Mesenchymal stem cell (in vitro differentiated cells and primary cell): ENCODE data around the gene KCTD21.

Experiments used
- DNase-seq: peaks from one replicate; pipeline ENCODE4 v3.0.0-alpha.2; 2013
- H2AFZ ChIP-seq: one replicate; pipeline ENCODE4 v1.6.1; 2013; ENCODE audit warnings: low read depth, mild to moderate bottlenecking, control low read depth, inconsistent platforms, low read length, moderate library complexity
- H2AK5ac ChIP-seq: 2 replicates; pipeline ENCODE4 v1.6.1; 2013; ENCODE audit warnings: low read length, moderate library complexity, mild to moderate bottlenecking, inconsistent platforms; ENCODE audit not compliant: severe bottlenecking
- H2BK120ac ChIP-seq: one replicate; pipeline ENCODE4 v1.6.1; 2013; ENCODE audit warnings: low read depth, mild to moderate bottlenecking, inconsistent platforms, low read length, moderate library complexity
- H2BK12ac ChIP-seq, 2 experiments: one replicate each; pipeline ENCODE4 v1.6.1; 2013; ENCODE audit warnings: inconsistent platforms in 2 of 2, low read length in 2 of 2, mild to moderate bottlenecking in 2 of 2, moderate library complexity in 2 of 2, control low read depth in 1 of 2
- H2BK15ac ChIP-seq: one replicate; pipeline ENCODE4 v1.6.1; 2013; ENCODE audit warnings: mild to moderate bottlenecking, low read depth, inconsistent platforms; ENCODE audit not compliant: poor library complexity, severe bottlenecking
- H2BK5ac ChIP-seq: 2 replicates; pipeline ENCODE4 v1.6.1; 2013; ENCODE audit warnings: low read depth, mild to moderate bottlenecking, low read length, control low read depth, inconsistent platforms; ENCODE audit not compliant: poor library complexity, severe bottlenecking
- H3K14ac ChIP-seq, 2 experiments: one replicate each; pipeline ENCODE4 v1.6.1; 2013; ENCODE audit warnings: inconsistent platforms in 2 of 2, low read length in 2 of 2, control low read depth in 1 of 2, mild to moderate bottlenecking in 1 of 2, moderate library complexity in 1 of 2
- H3K18ac ChIP-seq, 2 experiments: one replicate each; pipeline ENCODE4 v1.6.1; 2013; ENCODE audit warnings: inconsistent platforms in 2 of 2, low read length in 2 of 2, control low read depth in 1 of 2, low read depth in 1 of 2, mild to moderate bottlenecking in 1 of 2
- H3K23ac ChIP-seq, 2 experiments: one replicate each; pipeline ENCODE4 v1.6.1; 2013; ENCODE audit warnings: inconsistent platforms in 2 of 2, low read length in 2 of 2, mild to moderate bottlenecking in 2 of 2, moderate library complexity in 2 of 2, control low read depth in 1 of 2
- H3K27ac ChIP-seq: 2 replicates; pipeline ENCODE4 v1.5.1; 2013; ENCODE audit warnings: mild to moderate bottlenecking, moderate library complexity, low read length, control low read depth, inconsistent platforms; ENCODE audit not compliant: poor library complexity, severe bottlenecking
- H3K27me3 ChIP-seq, 2 experiments: 2 replicates each; pipeline versions ENCODE4 v1.6.1 to v1.7.0; 2013; ENCODE audit warnings: low read length in 2 of 2, mild to moderate bottlenecking in 2 of 2, moderate library complexity in 2 of 2, control low read depth in 1 of 2, inconsistent platforms in 1 of 2; ENCODE audit not compliant: control insufficient read depth in 1 of 2, insufficient read depth in 1 of 2
- H3K36me3 ChIP-seq, 2 experiments: 2 replicates each; pipeline versions ENCODE4 v1.6.1 to v1.7.0; 2013; ENCODE audit warnings: low read length in 2 of 2, control low read depth in 1 of 2, inconsistent platforms in 1 of 2, low read depth in 1 of 2, mild to moderate bottlenecking in 1 of 2; ENCODE audit not compliant: insufficient read depth in 2 of 2, control insufficient read depth in 1 of 2
- H3K4ac ChIP-seq, 2 experiments: one replicate each; pipeline ENCODE4 v1.6.1; 2013; ENCODE audit warnings: inconsistent platforms in 2 of 2, low read length in 2 of 2, mild to moderate bottlenecking in 2 of 2, moderate library complexity in 2 of 2, control low read depth in 1 of 2, low read depth in 1 of 2
- H3K4me1 ChIP-seq: 2 replicates; pipeline ENCODE4 v1.6.1; 2013; ENCODE audit warnings: low read depth, low read length, control low read depth; ENCODE audit not compliant: control insufficient read depth, insufficient read depth
- H3K4me2 ChIP-seq: 2 replicates; pipeline ENCODE4 v1.6.1; 2013; ENCODE audit warnings: low read length, mild to moderate bottlenecking, inconsistent platforms; ENCODE audit not compliant: poor library complexity, severe bottlenecking
- H3K4me3 ChIP-seq, 2 experiments: 2 replicates each; pipeline versions ENCODE4 v1.5.1 to v1.7.0; 2013; ENCODE audit warnings: low read length in 2 of 2, mild to moderate bottlenecking in 2 of 2, control low read depth in 1 of 2, low read depth in 1 of 2; ENCODE audit not compliant: insufficient read depth in 1 of 2
- H3K79me1 ChIP-seq: replicated peaks from 2 replicates; pipeline ENCODE4 v1.6.1; 2013; ENCODE audit warnings: mild to moderate bottlenecking, control low read depth, low read length, inconsistent platforms; ENCODE audit not compliant: poor library complexity, severe bottlenecking
- H3K9ac ChIP-seq: 2 replicates; pipeline ENCODE4 v1.7.0; 2013; ENCODE audit warnings: mild to moderate bottlenecking, low read length, moderate library complexity
- H3K9me3 ChIP-seq: 2 replicates; pipeline ENCODE4 v1.7.0; 2013; ENCODE audit warnings: mild to moderate bottlenecking, low read length; ENCODE audit not compliant: control insufficient read depth
- H4K8ac ChIP-seq: one replicate; pipeline ENCODE4 v1.6.1; 2013; ENCODE audit warnings: inconsistent platforms, mild to moderate bottlenecking, low read length, moderate library complexity
- H4K91ac ChIP-seq: one replicate; pipeline ENCODE4 v1.6.1; 2013; ENCODE audit warnings: mild to moderate bottlenecking, low read length, inconsistent platforms
- WGBS: methylation state at CpG from one replicate; pipeline ENCODE4 v1.1.7; 2013; ENCODE audit warnings: mixed read lengths; 5-methylcytosine and 5-hydroxymethylcytosine counted together

KCTD21 gene

GRCh38 chr11:78189174-78189724, 823 bp upstream of the KCTD21 start:
- no peak for DNase-seq
- Histone ChIP-seq H3K4me2 (peak overlapping the region; percentile 64), H2BK12ac (no peak overlapping the region), H3K27ac (no peak overlapping the region), H3K4ac (peak overlapping the region; percentile 35 to 92), H3K9ac (peak overlapping the region; percentile 89), H2AK5ac (no peak overlapping the region), H3K79me1 (peaks cover 35% of the 10 kb centered on the region), H2BK5ac (no peak overlapping the region), H3K14ac (peak overlapping the region in 1 of 2 experiments; percentile 78), H2AFZ (peak overlapping the region; percentile 90), H2BK15ac (no peak overlapping the region), H4K8ac (no peak overlapping the region), H3K4me1 (peaks cover 32% of the 10 kb centered on the region), H3K4me3 (peak overlapping the region; percentile 92 to 95), H3K18ac (peak overlapping the region; percentile 56 to 90), H3K9me3 (no peaks in the 10 kb centered on the region), H3K36me3 (peaks cover 8 to 17% of the 10 kb centered on the region in 2 experiments), H3K27me3 (no peaks in the 10 kb centered on the region), H3K23ac (no peak overlapping the region), H4K91ac (peak overlapping the region; percentile 16), H2BK120ac (no peak overlapping the region)
- 14% methylated on average over 15 of the region's 18 CpGs for WGBS

GRCh38 chr11:78187366-78188285, 800 bp downstream of the KCTD21 start:
- no peak for DNase-seq
- H3K14ac ChIP-seq: peak overlapping the region in 1 of 2 experiments; percentile 36
- H3K18ac ChIP-seq: peak overlapping the region; percentile 34 to 40
- no peak overlapping the region for H4K91ac ChIP-seq
- peak overlapping the region; percentile 18 for H2AK5ac ChIP-seq
- peak overlapping the region; percentile 52 for H2BK120ac ChIP-seq
- H2AFZ ChIP-seq: no peak overlapping the region
- no peak overlapping the region for H2BK15ac ChIP-seq
- peak overlapping the region in 1 of 2 experiments; percentile 38 for H3K4ac ChIP-seq
- peak overlapping the region; percentile 84 to 95 for H3K4me3 ChIP-seq
- H3K23ac ChIP-seq: peak overlapping the region in 1 of 2 experiments; percentile 34
- H3K4me2 ChIP-seq: peak overlapping the region; percentile 79
- peaks cover 8 to 16% of the 10 kb centered on the region in 2 experiments for H3K36me3 ChIP-seq
- peaks cover 28% of the 10 kb centered on the region for H3K4me1 ChIP-seq
- H3K27ac ChIP-seq: no peak overlapping the region
- H2BK12ac ChIP-seq: peak overlapping the region; percentile 24 to 54
- H3K9ac ChIP-seq: peak overlapping the region; percentile 91
- WGBS: 28% methylated on average over 28 of the region's 31 CpGs
- no peaks in the 10 kb centered on the region for H3K27me3 ChIP-seq
- H3K9me3 ChIP-seq: no peaks in the 10 kb centered on the region
- H3K79me1 ChIP-seq: peaks cover 32% of the 10 kb centered on the region
- no peak overlapping the region for H4K8ac ChIP-seq
- H2BK5ac ChIP-seq: no peak overlapping the region

- Histone ChIP-seq H3K36me3 (peaks cover 14 to 40% of the 10 kb centered on the region in 2 experiments), H3K4ac (no peak overlapping the region), H3K4me1 (peaks cover 8% of the 10 kb centered on the region), H3K9me3 (no peaks in the 10 kb centered on the region), H2BK120ac (no peak overlapping the region), H3K79me1 (peaks cover 36% of the 10 kb centered on the region), H3K4me2 (no peak overlapping the region), H3K27me3 (no peaks in the 10 kb centered on the region), H3K18ac (no peak overlapping the region), H3K4me3 (no peak overlapping the region), H3K27ac (no peak overlapping the region), H2BK5ac (no peak overlapping the region), H4K91ac (no peak overlapping the region), H2BK15ac (no peak overlapping the region), H3K14ac (no peak overlapping the region), H3K9ac (no peak overlapping the region), H3K23ac (no peak overlapping the region), H2AK5ac (no peak overlapping the region), H2BK12ac (no peak overlapping the region), H2AFZ (no peak overlapping the region), H4K8ac (no peak overlapping the region)
- 98% methylated on average over 2 of the region's 2 CpGs for WGBS
- peak; percentile 68 for DNase-seq
Observed at GRCh38 chr11:78181185-78181584, 7.2 kb downstream of the KCTD21 start.

- no peak overlapping the region for H2BK5ac ChIP-seq
- H3K27me3 ChIP-seq: no peaks in the 10 kb centered on the region
- peaks cover 17 to 43% of the 10 kb centered on the region in 2 experiments for H3K36me3 ChIP-seq
- no peak overlapping the region for H3K9ac ChIP-seq
- no peak overlapping the region for H2BK120ac ChIP-seq
- H3K27ac ChIP-seq: no peak overlapping the region
- H2BK12ac ChIP-seq: no peak overlapping the region
- no peak overlapping the region for H2AFZ ChIP-seq
- H3K9me3 ChIP-seq: no peaks in the 10 kb centered on the region
- H3K23ac ChIP-seq: no peak overlapping the region
- H4K8ac ChIP-seq: no peak overlapping the region
- no peak overlapping the region for H3K14ac ChIP-seq
- no peak for DNase-seq
- H3K18ac ChIP-seq: no peak overlapping the region
- H3K4me1 ChIP-seq: peaks cover 5% of the 10 kb centered on the region
- no peak overlapping the region for H4K91ac ChIP-seq
- H3K4me2 ChIP-seq: no peak overlapping the region
- peaks cover 36% of the 10 kb centered on the region for H3K79me1 ChIP-seq
- H3K4ac ChIP-seq: no peak overlapping the region
- no peak overlapping the region for H2AK5ac ChIP-seq
- no peak overlapping the region for H2BK15ac ChIP-seq
- 100% methylated on average over 1 of the region's 4 CpGs for WGBS
- no peak overlapping the region for H3K4me3 ChIP-seq
Observed at GRCh38 chr11:78180751-78181150, 7.7 kb downstream of the KCTD21 start.
